BE2C (cell line): ENCODE measurements around the gene PIK3C2B.

ENCODE experiments used
- DNase-seq: peaks from one replicate; pipeline ENCODE4 v3.0.0-alpha.2; 2020
- H3K27me3 ChIP-seq: fragments of 250-450 bp; sonication (Bioruptor Pico); 2 replicates; pipeline ENCODE4 v1.5.1; 2020; ENCODE audit warnings: mild to moderate bottlenecking
- H3K36me3 ChIP-seq: fragments of 250-450 bp; sonication (Bioruptor Pico); 2 replicates; pipeline ENCODE4 v1.5.1; 2020; ENCODE audit warnings: mild to moderate bottlenecking
- H3K4me1 ChIP-seq: fragments of 250-450 bp; sonication (Bioruptor Pico); 2 replicates; pipeline ENCODE4 v1.5.1; 2020
- H3K4me3 ChIP-seq: 2 replicates; pipeline ENCODE4 v1.5.1; 2011; ENCODE audit warnings: low read depth, low read length
- H3K9me3 ChIP-seq: fragments of 250-450 bp; sonication (Bioruptor Pico); 2 replicates; pipeline ENCODE4 v1.5.1; 2020
- TF ChIP-seq, protein P1 (sequence below): IDR thresholded peaks from 2 replicates; pipeline ENCODE4 v1.5.1; 2012; ENCODE audit warnings: mild to moderate bottlenecking, low read depth, low read length

PIK3C2B gene

DNA sequence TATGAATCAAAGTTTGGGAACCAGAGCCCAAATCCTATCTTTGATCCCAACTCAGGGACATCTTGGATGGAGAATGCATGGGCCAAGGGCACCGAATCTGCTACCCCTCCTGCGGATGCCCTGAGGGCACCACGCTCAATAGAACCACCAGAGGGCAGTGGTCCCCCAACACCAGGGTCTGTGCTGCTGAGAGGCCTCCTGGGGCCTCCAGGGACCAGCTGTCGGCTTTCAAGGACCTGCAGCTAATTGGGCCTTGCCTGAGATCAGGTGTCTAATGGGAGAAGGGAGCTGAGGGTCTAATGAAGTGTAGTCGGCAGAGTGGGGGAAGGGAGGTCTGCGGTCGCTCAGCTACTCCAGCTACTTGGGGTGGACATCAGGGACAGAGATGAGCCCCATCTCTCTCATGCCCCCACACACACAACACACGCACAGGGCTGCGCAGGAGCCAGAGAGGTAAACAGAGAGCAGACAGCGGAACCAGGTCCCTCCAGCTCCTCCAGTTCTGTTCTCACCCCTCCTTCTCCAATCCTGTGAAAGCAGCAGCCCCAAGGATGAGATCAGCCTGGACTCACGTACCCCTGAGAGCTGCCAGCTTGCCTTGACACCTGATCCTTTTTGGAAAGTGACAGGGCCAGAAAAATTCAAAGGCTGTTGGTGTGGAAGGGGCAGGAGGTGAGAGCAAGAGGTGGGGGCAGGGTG lies 48.0 kb downstream of the PIK3C2B start:
- Histone ChIP-seq H3K4me3 (no peak overlapping the region), H3K36me3 (peaks cover 14% of the 10 kb centered on the region), H3K9me3 (no peaks in the 10 kb centered on the region), H3K27me3 (no peaks in the 10 kb centered on the region), H3K4me1 (peaks cover 8% of the 10 kb centered on the region; the same call in 1 of the 2 replicates)
- peak; percentile 89 for DNase-seq
- TF ChIP-seq, protein P1, sequence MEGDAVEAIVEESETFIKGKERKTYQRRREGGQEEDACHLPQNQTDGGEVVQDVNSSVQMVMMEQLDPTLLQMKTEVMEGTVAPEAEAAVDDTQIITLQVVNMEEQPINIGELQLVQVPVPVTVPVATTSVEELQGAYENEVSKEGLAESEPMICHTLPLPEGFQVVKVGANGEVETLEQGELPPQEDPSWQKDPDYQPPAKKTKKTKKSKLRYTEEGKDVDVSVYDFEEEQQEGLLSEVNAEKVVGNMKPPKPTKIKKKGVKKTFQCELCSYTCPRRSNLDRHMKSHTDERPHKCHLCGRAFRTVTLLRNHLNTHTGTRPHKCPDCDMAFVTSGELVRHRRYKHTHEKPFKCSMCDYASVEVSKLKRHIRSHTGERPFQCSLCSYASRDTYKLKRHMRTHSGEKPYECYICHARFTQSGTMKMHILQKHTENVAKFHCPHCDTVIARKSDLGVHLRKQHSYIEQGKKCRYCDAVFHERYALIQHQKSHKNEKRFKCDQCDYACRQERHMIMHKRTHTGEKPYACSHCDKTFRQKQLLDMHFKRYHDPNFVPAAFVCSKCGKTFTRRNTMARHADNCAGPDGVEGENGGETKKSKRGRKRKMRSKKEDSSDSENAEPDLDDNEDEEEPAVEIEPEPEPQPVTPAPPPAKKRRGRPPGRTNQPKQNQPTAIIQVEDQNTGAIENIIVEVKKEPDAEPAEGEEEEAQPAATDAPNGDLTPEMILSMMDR = peak; percentile 86

DNA sequence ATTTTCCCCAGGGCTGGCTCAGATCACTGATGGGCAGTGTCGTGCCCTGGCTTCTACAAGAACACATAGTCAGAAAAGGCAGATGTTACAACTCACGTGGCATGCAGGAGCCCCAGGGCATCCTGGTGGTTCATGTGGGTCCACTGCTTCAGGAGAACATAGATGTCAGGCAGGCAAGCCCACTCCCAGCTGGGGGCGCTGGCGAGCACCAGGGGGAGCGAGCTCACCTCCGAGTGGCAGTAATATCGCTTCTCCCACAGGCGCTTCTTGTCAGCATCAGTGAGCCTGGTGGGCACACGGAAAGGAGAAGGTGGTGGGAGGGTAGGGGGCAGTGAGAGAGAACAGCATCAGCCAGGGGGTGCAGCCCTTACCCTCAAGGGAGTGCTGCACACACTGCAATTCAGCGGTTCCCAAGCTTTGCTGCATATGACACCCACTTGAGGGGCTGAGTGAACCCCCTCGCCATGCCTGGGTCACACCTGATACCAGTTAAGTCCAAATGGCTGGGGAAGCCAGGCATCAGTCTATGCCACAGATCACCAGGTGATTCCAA lies 48.7 kb downstream of the PIK3C2B start:
- Histone ChIP-seq H3K36me3 (peaks cover 14% of the 10 kb centered on the region), H3K27me3 (no peaks in the 10 kb centered on the region), H3K9me3 (no peaks in the 10 kb centered on the region), H3K4me3 (no peak overlapping the region), H3K4me1 (peaks cover 8% of the 10 kb centered on the region; the same call in 1 of the 2 replicates)
- peak; percentile 88 for DNase-seq
- TF ChIP-seq, protein P1 = peak; percentile 80
